MM.1S (cell line): Measurements from ENCODE around the gene UBE2G2.

Source experiments
- EZH2 ChIP-seq: fragments of 300-600 bp; sonication (generic); optimal IDR thresholded peaks from 2 replicates; pipeline ENCODE3; 2017; ENCODE audit warnings: low read depth, mild to moderate bottlenecking, antibody characterized with exemption, low read length, mixed read lengths
- TF ChIP-seq, protein P1 (sequence below): fragments of 300-600 bp; sonication (generic); IDR thresholded peaks from 2 replicates; pipeline ENCODE4 v1.5.1; 2016; ENCODE audit warnings: antibody characterized with exemption, low read length, mixed read lengths

GRCh38 chr21:44847261-44848056 is 45.8 kb upstream of the UBE2G2 start:
- TF ChIP-seq, protein P1, sequence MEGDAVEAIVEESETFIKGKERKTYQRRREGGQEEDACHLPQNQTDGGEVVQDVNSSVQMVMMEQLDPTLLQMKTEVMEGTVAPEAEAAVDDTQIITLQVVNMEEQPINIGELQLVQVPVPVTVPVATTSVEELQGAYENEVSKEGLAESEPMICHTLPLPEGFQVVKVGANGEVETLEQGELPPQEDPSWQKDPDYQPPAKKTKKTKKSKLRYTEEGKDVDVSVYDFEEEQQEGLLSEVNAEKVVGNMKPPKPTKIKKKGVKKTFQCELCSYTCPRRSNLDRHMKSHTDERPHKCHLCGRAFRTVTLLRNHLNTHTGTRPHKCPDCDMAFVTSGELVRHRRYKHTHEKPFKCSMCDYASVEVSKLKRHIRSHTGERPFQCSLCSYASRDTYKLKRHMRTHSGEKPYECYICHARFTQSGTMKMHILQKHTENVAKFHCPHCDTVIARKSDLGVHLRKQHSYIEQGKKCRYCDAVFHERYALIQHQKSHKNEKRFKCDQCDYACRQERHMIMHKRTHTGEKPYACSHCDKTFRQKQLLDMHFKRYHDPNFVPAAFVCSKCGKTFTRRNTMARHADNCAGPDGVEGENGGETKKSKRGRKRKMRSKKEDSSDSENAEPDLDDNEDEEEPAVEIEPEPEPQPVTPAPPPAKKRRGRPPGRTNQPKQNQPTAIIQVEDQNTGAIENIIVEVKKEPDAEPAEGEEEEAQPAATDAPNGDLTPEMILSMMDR: no peak
- no peak for TF ChIP-seq EZH2
